Measurements from ENCODE around the gene RCAN2.
"Not testable (repeated sequence)": the region's sequence is repeated elsewhere in the genome, so short reads cannot be mapped to it uniquely, and the experiment has no call there.

The RCAN2 gene

GRCh38 chr6:46350714-46351113 is 140.5 kb downstream of the RCAN2 start:
- TF ChIP-seq CTCF (IDR thresholded peaks at IDR 0.05; ENCODE audit: low read depth, low read length, missing control alignments): no peak
- no peak for DNase-seq (ENCODE audit: low read depth)
- H3K4me3 ChIP-seq (ENCODE audit: low read depth, low read length): no peak overlapping the region

- TF ChIP-seq CTCF (IDR thresholded peaks at IDR 0.05; ENCODE audit: low read depth, low read length, missing control alignments): no peak
- no peak for DNase-seq (ENCODE audit: low read depth)
- H3K4me3 ChIP-seq (ENCODE audit: low read depth, low read length): no peak overlapping the region
Measured at GRCh38 chr6:46347669-46348068, 143.6 kb downstream of the RCAN2 start.

- no peak for TF ChIP-seq CTCF (IDR thresholded peaks at IDR 0.05; ENCODE audit: low read depth, low read length, missing control alignments)
- DNase-seq (ENCODE audit: low read depth): no peak
Measured at GRCh38 chr6:46340246-46340645, 151.0 kb downstream of the RCAN2 start.

GRCh38 chr6:46338131-46338530 is 153.1 kb downstream of the RCAN2 start:
- no peak overlapping the region for H3K4me3 ChIP-seq (ENCODE audit: low read depth, low read length)
- peak; percentile 12 for DNase-seq (ENCODE audit: low read depth)
- TF ChIP-seq CTCF (IDR thresholded peaks at IDR 0.05; ENCODE audit: low read depth, low read length, missing control alignments): no peak

More at GRCh38 chr6:46340246-46340645, 151.0 kb downstream of the RCAN2 start:
- H3K4me3 ChIP-seq (ENCODE audit: low read depth, low read length): no peak overlapping the region

- no peak for TF ChIP-seq CTCF (IDR thresholded peaks at IDR 0.05; ENCODE audit: low read depth, low read length, missing control alignments)
- no peak for DNase-seq (ENCODE audit: low read depth)
Measured at GRCh38 chr6:46334442-46334841, 156.8 kb downstream of the RCAN2 start.

GRCh38 chr6:46333481-46333880 is 157.8 kb downstream of the RCAN2 start:
- no peak for TF ChIP-seq CTCF (IDR thresholded peaks at IDR 0.05; ENCODE audit: low read depth, low read length, missing control alignments)
- no peak overlapping the region for H3K4me3 ChIP-seq (ENCODE audit: low read depth, low read length)
- no peak for DNase-seq (ENCODE audit: low read depth)

More at GRCh38 chr6:46334442-46334841, 156.8 kb downstream of the RCAN2 start:
- H3K4me3 ChIP-seq (ENCODE audit: low read depth, low read length): no peak overlapping the region

- DNase-seq (ENCODE audit: low read depth); H3K4me3 ChIP-seq (ENCODE audit: low read depth, low read length): not testable (repeated sequence)
Measured at GRCh38 chr6:46332448-46332847, 158.8 kb downstream of the RCAN2 start.
